ENCODE results near the gene ARPC2.

- TF ChIP-seq CTCF (IDR thresholded peaks at IDR 0.05), result no peak
- no peak for TF ChIP-seq POLR2AphosphoS5 (IDR thresholded peaks at IDR 0.05)
Observed at GRCh38 chr2:218186876-218187275, 30.1 kb upstream of the ARPC2 start.
